MM.1S (cell line): Measurements from ENCODE around the gene SUCLG1.

Experiments used
- EZH2phosphoT487 ChIP-seq: fragments of 300-600 bp; sonication (generic); IDR thresholded peaks from 2 replicates; pipeline ENCODE4 v1.6.1; 2018; ENCODE audit warnings: antibody characterized with exemption, low read length
- TF ChIP-seq, protein P1 (sequence below): fragments of 300-600 bp; sonication (generic); IDR thresholded peaks from 2 replicates; pipeline ENCODE4 v1.5.1; 2016; ENCODE audit warnings: antibody characterized with exemption, low read length, mixed read lengths

DNA sequence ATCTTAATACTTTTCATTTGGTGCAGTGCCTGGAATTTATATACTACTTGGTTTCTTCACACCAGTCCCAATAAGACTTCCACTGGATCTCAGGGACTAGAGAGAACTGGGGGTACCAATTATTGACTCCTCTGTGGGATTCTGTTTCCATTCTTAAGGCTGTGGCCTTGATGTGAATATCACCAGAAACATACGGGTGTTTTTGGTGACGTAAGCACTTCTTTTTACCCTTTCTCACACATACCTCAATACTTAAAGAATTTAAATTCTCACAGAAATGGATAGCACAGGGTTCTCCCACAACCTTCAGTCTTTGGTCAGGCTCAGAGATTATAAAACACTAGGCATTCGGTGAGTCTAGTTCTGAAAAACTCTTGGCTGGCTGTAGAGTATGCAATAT lies 84.1 kb downstream of the SUCLG1 start:
- TF ChIP-seq, protein P1, sequence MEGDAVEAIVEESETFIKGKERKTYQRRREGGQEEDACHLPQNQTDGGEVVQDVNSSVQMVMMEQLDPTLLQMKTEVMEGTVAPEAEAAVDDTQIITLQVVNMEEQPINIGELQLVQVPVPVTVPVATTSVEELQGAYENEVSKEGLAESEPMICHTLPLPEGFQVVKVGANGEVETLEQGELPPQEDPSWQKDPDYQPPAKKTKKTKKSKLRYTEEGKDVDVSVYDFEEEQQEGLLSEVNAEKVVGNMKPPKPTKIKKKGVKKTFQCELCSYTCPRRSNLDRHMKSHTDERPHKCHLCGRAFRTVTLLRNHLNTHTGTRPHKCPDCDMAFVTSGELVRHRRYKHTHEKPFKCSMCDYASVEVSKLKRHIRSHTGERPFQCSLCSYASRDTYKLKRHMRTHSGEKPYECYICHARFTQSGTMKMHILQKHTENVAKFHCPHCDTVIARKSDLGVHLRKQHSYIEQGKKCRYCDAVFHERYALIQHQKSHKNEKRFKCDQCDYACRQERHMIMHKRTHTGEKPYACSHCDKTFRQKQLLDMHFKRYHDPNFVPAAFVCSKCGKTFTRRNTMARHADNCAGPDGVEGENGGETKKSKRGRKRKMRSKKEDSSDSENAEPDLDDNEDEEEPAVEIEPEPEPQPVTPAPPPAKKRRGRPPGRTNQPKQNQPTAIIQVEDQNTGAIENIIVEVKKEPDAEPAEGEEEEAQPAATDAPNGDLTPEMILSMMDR = no peak
- TF ChIP-seq EZH2phosphoT487 = no peak
